Measurements from ENCODE around the gene ZFP64. TPM values are rescaled to one million over a fixed set of nuclear protein-coding genes. Genes with fewer than 3 reads are reported as not detected.

ZFP64 gene
- total and polyA plus RNA-seq, 10 donors, result 3.2 to 16.5 (median 11.2) TPM

- DNase-seq, result no peak
- intact Hi-C loops (cut with DNase I; ENCODE audit: low total_unique reads), result no loop called here
- H3K27me3 ChIP-seq (replicated peaks in 1 of 7), result no peaks in the 10 kb centered on the region
- no peaks in the 10 kb centered on the region for H3K4me1 ChIP-seq
- 81 to 91% (median 90%) methylated on average over 5 of the region's 5 CpGs for WGBS, 5 donors
- H3K9me3 ChIP-seq, result peaks cover 0 to 8% (median 0%) of the 10 kb centered on the region in 8 donors
- no peak overlapping the region for H3K27ac ChIP-seq
- no peak overlapping the region for H3K4me3 ChIP-seq
- no peak for TF ChIP-seq POLR2A (IDR thresholded peaks at IDR 0.05)
- no peak for TF ChIP-seq POLR2AphosphoS5 (IDR thresholded peaks at IDR 0.05)
- TF ChIP-seq CTCF (IDR thresholded peaks at IDR 0.05 in 8 of 11, conservative IDR thresholded peaks at IDR 0.05 in 3 of 11), result no peak
- peaks cover 0 to 11% (median 0%) of the 10 kb centered on the region in 6 donors for H3K36me3 ChIP-seq
Measured at GRCh38 chr20:52118696-52119095, 72.9 kb downstream of the ZFP64 start.

GRCh38 chr20:52118016-52118623, 73.5 kb downstream of the ZFP64 start:
- peaks cover 0 to 8% (median 0%) of the 10 kb centered on the region in 8 donors for H3K9me3 ChIP-seq
- H3K27ac ChIP-seq, result no peak overlapping the region
- no peak for DNase-seq
- H3K36me3 ChIP-seq, result peaks cover 0 to 11% (median 0%) of the 10 kb centered on the region in 6 donors
- TF ChIP-seq POLR2A (IDR thresholded peaks at IDR 0.05), result no peak
- no peak for TF ChIP-seq CTCF (IDR thresholded peaks at IDR 0.05 in 8 of 11, conservative IDR thresholded peaks at IDR 0.05 in 3 of 11)
- H3K4me3 ChIP-seq, result no peak overlapping the region
- intact Hi-C loops (cut with DNase I; ENCODE audit: low total_unique reads), result no loop called here
- WGBS, 5 donors, result 84 to 95% (median 92%) methylated on average over 2 of the region's 2 CpGs
- H3K27me3 ChIP-seq (replicated peaks in 1 of 7), result no peaks in the 10 kb centered on the region
- no peaks in the 10 kb centered on the region for H3K4me1 ChIP-seq

GRCh38 chr20:52110456-52110855, 81.1 kb downstream of the ZFP64 start:
- peaks cover 5 to 10% (median 8%) of the 10 kb centered on the region in 6 donors for H3K4me1 ChIP-seq
- no peak overlapping the region for H3K27ac ChIP-seq
- no peak for DNase-seq
- no peaks in the 10 kb centered on the region for H3K9me3 ChIP-seq
- 93 to 98% (median 98%) methylated on average over 6 of the region's 6 CpGs for WGBS, 5 donors
- intact Hi-C loops (cut with DNase I; ENCODE audit: low total_unique reads), result no loop called here
- H3K27me3 ChIP-seq (replicated peaks in 1 of 7), result peaks cover 0 to 19% (median 16%) of the 10 kb centered on the region in 7 donors
- H3K4me3 ChIP-seq, result no peak overlapping the region
- peaks cover 0 to 8% (median 0%) of the 10 kb centered on the region in 6 donors for H3K36me3 ChIP-seq
- no peak for TF ChIP-seq CTCF (IDR thresholded peaks at IDR 0.05 in 8 of 11, conservative IDR thresholded peaks at IDR 0.05 in 3 of 11)
- no peak for TF ChIP-seq POLR2AphosphoS5 (IDR thresholded peaks at IDR 0.05)
- no peak for TF ChIP-seq POLR2A (IDR thresholded peaks at IDR 0.05)

- H3K36me3 ChIP-seq, result peaks cover 0 to 6% (median 0%) of the 10 kb centered on the region in 6 donors
- TF ChIP-seq CTCF (IDR thresholded peaks at IDR 0.05 in 8 of 11, conservative IDR thresholded peaks at IDR 0.05 in 3 of 11) (no peak), POLR2A (IDR thresholded peaks at IDR 0.05) (no peak), POLR2AphosphoS5 (IDR thresholded peaks at IDR 0.05) (no peak)
- WGBS, 5 donors, result 6 to 17% (median 9%) methylated on average over 26 to 47 of the region's 47 CpGs
- no peak overlapping the region for H3K27ac ChIP-seq
- peak overlapping the region; percentile 18 to 63 (median 34) for H3K4me3 ChIP-seq
- intact Hi-C loops (cut with DNase I; ENCODE audit: low total_unique reads), result no loop called here
- peaks cover 27 to 35% (median 30%) of the 10 kb centered on the region in 6 donors for H3K4me1 ChIP-seq
- no peak for DNase-seq
- H3K27me3 ChIP-seq (replicated peaks in 1 of 7), result peaks cover 0 to 41% (median 36%) of the 10 kb centered on the region in 7 donors
- H3K9me3 ChIP-seq, result no peaks in the 10 kb centered on the region
Measured at GRCh38 chr20:52105442-52106422, 85.8 kb downstream of the ZFP64 start.
